Measurements from ENCODE around the gene ZNF385C.

Gene ZNF385C

GRCh38 chr17:42072323-42073187 lies 25.7 kb downstream of the ZNF385C start:
- TF ChIP-seq, protein P1, sequence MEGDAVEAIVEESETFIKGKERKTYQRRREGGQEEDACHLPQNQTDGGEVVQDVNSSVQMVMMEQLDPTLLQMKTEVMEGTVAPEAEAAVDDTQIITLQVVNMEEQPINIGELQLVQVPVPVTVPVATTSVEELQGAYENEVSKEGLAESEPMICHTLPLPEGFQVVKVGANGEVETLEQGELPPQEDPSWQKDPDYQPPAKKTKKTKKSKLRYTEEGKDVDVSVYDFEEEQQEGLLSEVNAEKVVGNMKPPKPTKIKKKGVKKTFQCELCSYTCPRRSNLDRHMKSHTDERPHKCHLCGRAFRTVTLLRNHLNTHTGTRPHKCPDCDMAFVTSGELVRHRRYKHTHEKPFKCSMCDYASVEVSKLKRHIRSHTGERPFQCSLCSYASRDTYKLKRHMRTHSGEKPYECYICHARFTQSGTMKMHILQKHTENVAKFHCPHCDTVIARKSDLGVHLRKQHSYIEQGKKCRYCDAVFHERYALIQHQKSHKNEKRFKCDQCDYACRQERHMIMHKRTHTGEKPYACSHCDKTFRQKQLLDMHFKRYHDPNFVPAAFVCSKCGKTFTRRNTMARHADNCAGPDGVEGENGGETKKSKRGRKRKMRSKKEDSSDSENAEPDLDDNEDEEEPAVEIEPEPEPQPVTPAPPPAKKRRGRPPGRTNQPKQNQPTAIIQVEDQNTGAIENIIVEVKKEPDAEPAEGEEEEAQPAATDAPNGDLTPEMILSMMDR (IDR thresholded peaks at IDR 0.05; ENCODE audit: low read depth, low read length) = no peak
- DNase-seq (ENCODE audit: low read depth in 2 of 2) = no peak
- peak overlapping the region; percentile 3 to 10 for H3K4me3 ChIP-seq (replicated peaks in 1 of 2; ENCODE audit: low read depth in 2 of 2, low read length in 2 of 2)

DNA sequence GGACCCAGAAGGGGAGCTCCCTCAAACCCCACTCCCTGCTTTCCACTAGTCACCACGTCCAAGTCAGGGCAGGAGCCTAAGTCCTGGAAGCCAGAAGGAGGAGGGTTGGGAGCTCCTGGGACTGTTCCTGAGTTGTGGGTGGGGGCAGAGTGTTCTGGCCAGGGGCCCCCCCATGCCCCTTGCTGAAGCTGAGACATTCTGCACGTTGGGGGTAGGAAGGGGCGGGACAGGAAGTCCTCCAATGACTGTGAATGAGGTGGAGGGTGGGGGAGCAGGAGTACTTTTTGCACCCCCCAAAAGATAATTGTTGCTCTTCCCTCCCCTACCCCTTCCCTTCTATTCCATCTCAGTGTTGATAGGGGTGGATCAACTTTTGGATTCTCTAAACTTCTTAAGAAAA lies 26.5 kb downstream of the ZNF385C start:
- TF ChIP-seq, protein P1 (IDR thresholded peaks at IDR 0.05; ENCODE audit: low read depth, low read length) = no peak
- no peak overlapping the region for H3K4me3 ChIP-seq (replicated peaks in 1 of 2; ENCODE audit: low read depth in 2 of 2, low read length in 2 of 2)
- DNase-seq (ENCODE audit: low read depth in 2 of 2) = no peak

DNA sequence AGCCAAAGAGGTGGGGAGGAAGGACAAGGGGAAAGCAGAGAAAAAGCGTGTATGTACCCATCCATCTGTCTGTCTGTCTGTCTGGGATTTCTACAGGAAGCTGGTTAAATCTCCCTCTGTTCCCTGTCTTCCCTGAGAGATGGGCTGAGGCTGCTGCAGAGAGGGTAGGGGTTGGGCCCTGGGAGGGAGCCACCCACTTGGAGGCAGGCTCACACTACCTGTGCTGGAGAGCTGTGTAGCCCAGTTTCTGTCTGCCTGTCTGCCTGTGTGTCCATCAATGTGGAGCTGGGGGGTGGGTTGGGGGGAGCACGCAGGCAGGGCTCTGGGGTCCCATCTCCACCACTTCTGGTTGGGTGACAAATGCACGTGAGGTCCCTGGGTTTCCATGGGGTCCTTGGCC lies 29.3 kb downstream of the ZNF385C start:
- no peak overlapping the region for H3K4me3 ChIP-seq (replicated peaks in 1 of 2; ENCODE audit: low read depth in 2 of 2, low read length in 2 of 2)
- TF ChIP-seq, protein P1 (IDR thresholded peaks at IDR 0.05; ENCODE audit: low read depth, low read length) = no peak
- no peak for DNase-seq (ENCODE audit: low read depth in 2 of 2)

GRCh38 chr17:42067371-42068091 lies 30.7 kb downstream of the ZNF385C start:
- TF ChIP-seq, protein P1 (IDR thresholded peaks at IDR 0.05; ENCODE audit: low read depth, low read length) = peak; percentile 95
- H3K4me3 ChIP-seq (replicated peaks in 1 of 2; ENCODE audit: low read depth in 2 of 2, low read length in 2 of 2) = no peak overlapping the region
- DNase-seq (ENCODE audit: low read depth in 2 of 2) = peak; percentile 46 to 56

- no peak overlapping the region for H3K4me3 ChIP-seq (replicated peaks in 1 of 2; ENCODE audit: low read depth in 2 of 2, low read length in 2 of 2)
- DNase-seq (ENCODE audit: low read depth in 2 of 2) = no peak
- TF ChIP-seq, protein P1 (IDR thresholded peaks at IDR 0.05; ENCODE audit: low read depth, low read length) = no peak
These were observed 33.1 kb downstream of the ZNF385C start for GRCh38 chr17:42065201-42065600.

DNA sequence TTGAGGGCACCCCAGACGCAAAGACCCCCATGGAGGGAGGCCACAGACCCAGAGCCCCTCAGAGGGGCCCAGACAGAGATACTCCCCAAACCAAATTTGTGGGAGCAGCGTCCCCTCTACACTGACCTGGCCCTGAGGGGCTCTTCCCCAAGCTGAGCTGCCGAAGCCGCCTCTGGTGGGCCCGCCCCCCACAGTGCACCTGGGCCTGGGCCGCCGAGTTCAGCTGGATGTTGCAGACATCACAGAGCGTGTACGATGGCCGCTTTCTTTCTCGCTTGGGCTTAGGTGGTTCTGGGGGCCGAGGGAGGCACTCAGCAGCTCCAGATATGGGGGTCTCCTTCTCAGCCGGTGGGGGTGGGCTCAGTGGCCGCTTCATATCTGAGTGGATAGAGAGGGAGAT lies 35.6 kb downstream of the ZNF385C start:
- no peak overlapping the region for H3K4me3 ChIP-seq (replicated peaks in 1 of 2; ENCODE audit: low read depth in 2 of 2, low read length in 2 of 2)
- DNase-seq (ENCODE audit: low read depth in 2 of 2) = no peak
- TF ChIP-seq, protein P1 (IDR thresholded peaks at IDR 0.05; ENCODE audit: low read depth, low read length) = no peak

Data from cardiac fibroblast (primary cell).